Erythroblast (primary cell): Measurements from ENCODE around the gene PRR29.
"Not testable (repeated sequence)": the region's sequence is repeated elsewhere in the genome, so short reads cannot be mapped to it uniquely, and the experiment has no call there.

Experiments used
- DNase-seq, 2 experiments: peaks; one replicate each; lab custom pipeline; 2025; lab: John Stamatoyannopoulos, UW
- GATA1 ChIP-seq: IDR thresholded peaks from 2 replicates; pipeline ENCODE4 v1.6.1; 2011; ENCODE audit warnings: low read depth, mild to moderate bottlenecking, control low read depth, low read length, moderate library complexity
- POLR2A ChIP-seq: IDR thresholded peaks from 2 replicates; pipeline ENCODE4 v1.6.1; 2011; ENCODE audit warnings: mild to moderate bottlenecking, low read length

The PRR29 gene

DNA sequence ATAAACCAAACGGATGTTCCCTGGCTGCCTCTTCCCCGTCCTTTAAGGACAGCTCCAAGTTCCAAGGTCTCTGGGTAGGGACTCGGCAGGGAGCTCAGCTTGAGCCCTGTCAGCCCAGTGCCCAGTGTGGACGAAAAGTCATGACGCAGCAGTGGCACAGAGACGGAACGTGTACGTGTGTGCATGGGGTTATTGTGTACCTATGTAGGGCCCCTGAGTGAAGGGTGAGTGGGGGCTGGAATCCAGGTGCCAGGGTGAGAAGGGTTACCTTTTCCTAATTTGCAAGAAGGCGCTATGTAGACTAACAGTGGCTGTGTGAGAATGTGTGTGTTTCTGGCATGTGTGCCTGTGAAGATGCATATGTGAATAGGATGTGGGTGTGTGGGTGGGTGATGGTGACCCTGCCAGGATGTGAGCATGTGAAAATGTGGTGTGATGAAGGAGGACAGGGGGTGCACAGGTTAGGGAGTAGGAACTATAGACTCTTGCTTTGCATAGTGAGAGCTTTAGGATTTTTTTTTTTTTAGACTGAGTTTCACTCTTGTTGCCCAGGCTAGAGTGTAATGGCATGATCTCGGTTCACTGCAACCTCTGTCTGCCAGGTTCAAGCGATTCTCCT lies 31.4 kb upstream of the PRR29 start:
- DNase-seq = no peak

GRCh38 chr17:63967953-63968352 lies 30.2 kb upstream of the PRR29 start:
- DNase-seq = no peak
- TF ChIP-seq GATA1 = no peak
- no peak for TF ChIP-seq POLR2A

More for the DNA sequence above, 31.4 kb upstream of the PRR29 start:
- TF ChIP-seq POLR2A (no peak), GATA1 (no peak)

DNA sequence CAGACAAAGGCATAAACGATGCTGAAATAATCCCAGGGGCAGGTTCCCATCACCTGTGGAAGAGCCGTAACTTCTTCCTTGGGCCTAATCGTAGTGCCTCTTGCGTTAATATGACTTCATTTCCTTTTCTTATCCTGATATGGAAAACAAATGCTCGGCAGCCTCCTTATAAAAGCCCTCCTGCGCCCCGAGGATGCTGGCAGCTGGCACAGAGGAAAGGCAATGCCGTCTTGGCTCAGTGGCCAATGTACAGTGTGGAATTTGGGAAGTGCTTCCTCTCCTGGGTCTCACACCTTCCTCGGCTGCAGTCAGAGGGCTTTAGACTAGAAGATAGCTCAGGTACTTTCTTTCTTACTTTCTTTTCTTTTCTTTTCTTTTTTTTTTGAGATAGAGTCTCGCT lies 28.9 kb upstream of the PRR29 start:
- TF ChIP-seq GATA1 (no peak), POLR2A (no peak)
- DNase-seq = no peak

GRCh38 chr17:63972796-63973195 lies 25.4 kb upstream of the PRR29 start, which contains the start of gene SCN4A:
Gene SCN4A (minus strand): TSS chr17:63972918. CDS start chr17:63972841, 77 bp downstream.
- no peak for TF ChIP-seq GATA1
- TF ChIP-seq POLR2A = no peak
- no peak for DNase-seq

GRCh38 chr17:63973247-63973646 lies 24.9 kb upstream of the PRR29 start:
- no peak for DNase-seq
- TF ChIP-seq GATA1 (no peak), POLR2A (no peak)

GRCh38 chr17:63973930-63974593 lies 24.1 kb upstream of the PRR29 start:
- TF ChIP-seq GATA1 (no peak), POLR2A (no peak)
- DNase-seq = no peak

DNA sequence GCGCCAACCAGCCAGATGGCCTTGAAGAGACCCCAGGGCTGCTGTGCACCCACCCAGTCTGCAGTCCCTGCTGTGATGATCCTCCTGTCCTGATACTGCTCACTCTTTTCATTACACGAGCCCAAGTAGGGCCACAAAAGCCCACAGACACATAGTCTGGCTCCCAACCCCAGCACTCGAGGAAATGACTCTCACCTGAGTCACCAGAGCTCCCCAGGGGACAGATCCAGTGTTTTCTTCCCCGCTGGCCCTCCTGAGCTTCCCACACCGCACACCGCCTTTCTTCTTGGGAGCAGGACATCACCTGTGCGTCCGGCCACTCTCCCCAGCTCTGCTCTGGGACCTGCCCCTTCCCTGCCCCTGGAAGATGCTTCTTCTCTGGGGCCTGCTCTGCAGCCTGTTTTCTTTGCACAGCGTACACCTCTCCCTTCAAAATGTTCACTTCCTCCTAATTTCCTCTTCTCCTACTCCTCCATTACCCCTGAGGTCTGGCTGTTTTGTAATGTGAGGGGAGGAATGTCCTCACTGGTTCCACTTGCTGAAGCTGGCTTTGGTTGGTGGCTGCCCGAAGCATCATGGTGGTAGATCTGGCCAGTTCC lies 23.5 kb upstream of the PRR29 start:
- DNase-seq = no peak
- TF ChIP-seq POLR2A = no peak
- no peak for TF ChIP-seq GATA1

DNA sequence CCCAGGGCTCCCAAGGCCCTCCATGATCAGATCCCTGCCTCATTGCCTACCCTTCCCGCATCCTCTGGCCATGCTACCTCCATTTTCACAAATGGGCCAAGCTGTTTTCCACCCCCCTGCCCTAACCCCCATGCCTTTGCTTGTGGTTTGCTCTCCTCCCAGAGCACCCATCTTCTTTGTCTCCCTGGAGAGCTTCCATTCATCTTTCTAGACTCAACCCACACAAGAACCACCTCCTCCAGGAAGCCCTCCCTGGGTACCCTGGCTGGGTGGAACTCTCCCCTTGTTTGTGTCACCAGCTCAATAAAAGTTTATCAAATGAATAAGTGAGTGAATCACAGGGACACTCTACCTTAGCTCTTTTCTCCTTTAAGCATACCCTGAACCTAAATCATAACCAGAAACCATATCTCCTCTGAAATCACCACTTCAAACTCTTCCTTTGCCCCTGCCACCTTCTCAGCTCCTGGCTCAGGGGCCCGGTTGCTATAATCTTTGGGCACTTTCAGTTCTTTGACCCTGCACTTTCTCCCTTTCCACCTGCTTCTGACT lies 22.5 kb upstream of the PRR29 start:
- DNase-seq = no peak
- no peak for TF ChIP-seq POLR2A

GRCh38 chr17:63976702-63977101 lies 21.4 kb upstream of the PRR29 start:
- peak in 1 of 2 experiments; percentile 39 for DNase-seq
- TF ChIP-seq GATA1 (no peak), POLR2A (no peak)

DNA sequence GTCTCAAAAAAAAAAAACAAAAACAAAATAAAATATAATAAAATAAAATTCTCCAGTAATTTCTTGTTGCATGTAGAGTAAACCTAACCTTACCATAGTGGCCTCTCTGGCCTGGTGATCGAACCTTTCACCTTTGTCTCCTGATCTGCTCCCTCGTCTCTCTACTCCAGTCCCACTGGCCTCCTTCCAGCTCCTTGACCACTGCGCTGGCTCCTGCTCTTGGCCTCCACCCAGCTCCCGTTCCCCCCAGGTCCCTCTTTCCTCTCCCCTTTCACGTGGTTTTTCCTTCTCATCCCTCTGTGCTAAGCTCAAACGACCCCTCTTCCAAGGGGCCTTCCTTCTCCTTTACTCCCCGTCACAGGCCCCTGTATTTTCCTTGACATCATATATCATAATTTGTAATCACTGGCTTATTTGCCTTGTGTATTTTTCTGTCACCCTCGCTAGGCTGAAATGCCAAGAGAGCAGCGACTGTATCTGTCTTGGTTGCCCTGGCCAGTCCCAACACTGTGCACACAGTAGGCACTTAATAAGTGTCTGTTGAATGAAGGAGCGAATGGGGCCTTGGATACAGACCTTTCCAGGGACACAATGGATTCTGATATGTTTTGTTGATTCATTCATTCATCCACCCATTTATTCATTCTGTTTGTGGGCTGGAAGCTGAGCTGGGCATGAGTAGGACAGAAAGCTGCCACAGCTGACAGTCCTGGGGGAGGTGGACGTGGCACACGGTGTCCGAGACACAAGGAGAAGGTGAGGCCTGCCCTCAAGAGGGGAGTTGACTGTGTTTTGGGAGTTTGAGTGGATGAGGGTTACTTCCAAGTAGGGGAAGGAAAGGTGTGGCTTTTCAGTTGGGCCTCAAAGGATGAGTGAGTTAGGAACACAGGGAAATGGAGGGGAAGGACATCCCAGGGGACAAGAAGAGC lies 19.6 kb upstream of the PRR29 start:
- DNase-seq = no peak
- TF ChIP-seq GATA1 (no peak), POLR2A (no peak)

- DNase-seq = not testable (repeated sequence)
Observed at GRCh38 chr17:63982641-63983040, 15.5 kb upstream of the PRR29 start.

GRCh38 chr17:63983320-63983719 lies 14.8 kb upstream of the PRR29 start:
- TF ChIP-seq POLR2A (no peak), GATA1 (no peak)
- no peak for DNase-seq

GRCh38 chr17:63984236-63984635 lies 13.9 kb upstream of the PRR29 start:
- TF ChIP-seq POLR2A (no peak), GATA1 (no peak)
- DNase-seq = no peak
